ENCODE data around the gene MED27. TPM values are rescaled to one million over a fixed set of nuclear protein-coding genes. Genes with fewer than 3 reads are reported as not detected.

MED27 gene
- total RNA-seq, 1 experiment from 2014 or later, result 24.4 TPM

DNA sequence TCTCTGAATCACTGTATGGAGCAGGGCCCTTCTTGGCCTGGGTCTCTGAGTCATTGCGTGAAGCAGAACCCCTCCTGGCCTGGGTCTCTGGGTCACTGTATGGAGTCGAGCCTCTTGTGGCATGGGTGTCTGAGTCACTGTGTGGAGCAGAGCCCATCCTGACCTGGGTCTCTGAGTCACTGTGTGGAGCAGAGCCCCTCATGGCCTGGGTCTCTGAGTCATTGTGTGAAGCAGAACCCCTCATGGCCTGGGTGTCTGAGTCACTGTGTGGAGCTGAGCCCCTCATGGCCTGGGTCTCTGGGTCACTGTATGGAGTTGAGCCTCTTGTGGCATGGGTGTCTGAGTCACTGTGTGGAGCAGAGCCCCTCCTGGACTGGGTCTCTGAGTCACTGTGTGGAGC lies 245.8 kb downstream of the MED27 start:
- Histone ChIP-seq H3K4me3 (ENCODE audit: low read depth in 2 of 2, low read length in 2 of 2) (no peak overlapping the region), H3K4me1 (ENCODE audit: control insufficient read depth, insufficient read depth, low read length) (no peaks in the 10 kb centered on the region), H3K9me3 (ENCODE audit: control insufficient read depth, insufficient read depth, low read depth, low read length) (no peaks in the 10 kb centered on the region), H3K27me3 (ENCODE audit: control insufficient read depth, insufficient read depth, low read length) (no peaks in the 10 kb centered on the region), H3K27ac (ENCODE audit: low read length) (no peak overlapping the region), H3K36me3 (ENCODE audit: control insufficient read depth, insufficient read depth, low read length) (no peaks in the 10 kb centered on the region)
- in situ Hi-C loops (cut with HindIII; ENCODE audit: low pct_unique_long_range_greater_than_20kb, low sequenced_read_pairs), result no loop called here
- DNase-seq (ENCODE audit: low read depth, low spot score) (no peak), ATAC-seq (no peak)
- intact Hi-C loops (cut with micrococcal nuclease; ENCODE audit: unreplicated experiment), result no loop called here
- TF ChIP-seq, protein P1, sequence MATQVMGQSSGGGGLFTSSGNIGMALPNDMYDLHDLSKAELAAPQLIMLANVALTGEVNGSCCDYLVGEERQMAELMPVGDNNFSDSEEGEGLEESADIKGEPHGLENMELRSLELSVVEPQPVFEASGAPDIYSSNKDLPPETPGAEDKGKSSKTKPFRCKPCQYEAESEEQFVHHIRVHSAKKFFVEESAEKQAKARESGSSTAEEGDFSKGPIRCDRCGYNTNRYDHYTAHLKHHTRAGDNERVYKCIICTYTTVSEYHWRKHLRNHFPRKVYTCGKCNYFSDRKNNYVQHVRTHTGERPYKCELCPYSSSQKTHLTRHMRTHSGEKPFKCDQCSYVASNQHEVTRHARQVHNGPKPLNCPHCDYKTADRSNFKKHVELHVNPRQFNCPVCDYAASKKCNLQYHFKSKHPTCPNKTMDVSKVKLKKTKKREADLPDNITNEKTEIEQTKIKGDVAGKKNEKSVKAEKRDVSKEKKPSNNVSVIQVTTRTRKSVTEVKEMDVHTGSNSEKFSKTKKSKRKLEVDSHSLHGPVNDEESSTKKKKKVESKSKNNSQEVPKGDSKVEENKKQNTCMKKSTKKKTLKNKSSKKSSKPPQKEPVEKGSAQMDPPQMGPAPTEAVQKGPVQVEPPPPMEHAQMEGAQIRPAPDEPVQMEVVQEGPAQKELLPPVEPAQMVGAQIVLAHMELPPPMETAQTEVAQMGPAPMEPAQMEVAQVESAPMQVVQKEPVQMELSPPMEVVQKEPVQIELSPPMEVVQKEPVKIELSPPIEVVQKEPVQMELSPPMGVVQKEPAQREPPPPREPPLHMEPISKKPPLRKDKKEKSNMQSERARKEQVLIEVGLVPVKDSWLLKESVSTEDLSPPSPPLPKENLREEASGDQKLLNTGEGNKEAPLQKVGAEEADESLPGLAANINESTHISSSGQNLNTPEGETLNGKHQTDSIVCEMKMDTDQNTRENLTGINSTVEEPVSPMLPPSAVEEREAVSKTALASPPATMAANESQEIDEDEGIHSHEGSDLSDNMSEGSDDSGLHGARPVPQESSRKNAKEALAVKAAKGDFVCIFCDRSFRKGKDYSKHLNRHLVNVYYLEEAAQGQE (IDR thresholded peaks at IDR 0.05; ENCODE audit: insufficient read depth in 1 of 2, low read depth in 2 of 2, low read length in 1 of 2), result no peak
- TF ChIP-seq POLR2AphosphoS5 (IDR thresholded peaks at IDR 0.05; ENCODE audit: low read depth, low read length) (no peak), TCF7L2 (IDR thresholded peaks at IDR 0.05; ENCODE audit: low read depth, low read length) (no peak), SIN3A (IDR thresholded peaks at IDR 0.05; ENCODE audit: borderline replicate concordance, insufficient read depth, low read depth, low read length) (no peak)
- TF ChIP-seq, protein P2, sequence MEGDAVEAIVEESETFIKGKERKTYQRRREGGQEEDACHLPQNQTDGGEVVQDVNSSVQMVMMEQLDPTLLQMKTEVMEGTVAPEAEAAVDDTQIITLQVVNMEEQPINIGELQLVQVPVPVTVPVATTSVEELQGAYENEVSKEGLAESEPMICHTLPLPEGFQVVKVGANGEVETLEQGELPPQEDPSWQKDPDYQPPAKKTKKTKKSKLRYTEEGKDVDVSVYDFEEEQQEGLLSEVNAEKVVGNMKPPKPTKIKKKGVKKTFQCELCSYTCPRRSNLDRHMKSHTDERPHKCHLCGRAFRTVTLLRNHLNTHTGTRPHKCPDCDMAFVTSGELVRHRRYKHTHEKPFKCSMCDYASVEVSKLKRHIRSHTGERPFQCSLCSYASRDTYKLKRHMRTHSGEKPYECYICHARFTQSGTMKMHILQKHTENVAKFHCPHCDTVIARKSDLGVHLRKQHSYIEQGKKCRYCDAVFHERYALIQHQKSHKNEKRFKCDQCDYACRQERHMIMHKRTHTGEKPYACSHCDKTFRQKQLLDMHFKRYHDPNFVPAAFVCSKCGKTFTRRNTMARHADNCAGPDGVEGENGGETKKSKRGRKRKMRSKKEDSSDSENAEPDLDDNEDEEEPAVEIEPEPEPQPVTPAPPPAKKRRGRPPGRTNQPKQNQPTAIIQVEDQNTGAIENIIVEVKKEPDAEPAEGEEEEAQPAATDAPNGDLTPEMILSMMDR (IDR thresholded peaks at IDR 0.05), result no peak
- POLR2A ChIA-PET, result interaction anchor here (0.5 kb wide), 1 partner anchor 27 kb away, joined by 4 read pairs; no protein-coding TSS in a partner anchor
- CTCF ChIA-PET, result no interaction called here
- no TSS peak for BruUV-seq (replicated peaks)

DNA sequence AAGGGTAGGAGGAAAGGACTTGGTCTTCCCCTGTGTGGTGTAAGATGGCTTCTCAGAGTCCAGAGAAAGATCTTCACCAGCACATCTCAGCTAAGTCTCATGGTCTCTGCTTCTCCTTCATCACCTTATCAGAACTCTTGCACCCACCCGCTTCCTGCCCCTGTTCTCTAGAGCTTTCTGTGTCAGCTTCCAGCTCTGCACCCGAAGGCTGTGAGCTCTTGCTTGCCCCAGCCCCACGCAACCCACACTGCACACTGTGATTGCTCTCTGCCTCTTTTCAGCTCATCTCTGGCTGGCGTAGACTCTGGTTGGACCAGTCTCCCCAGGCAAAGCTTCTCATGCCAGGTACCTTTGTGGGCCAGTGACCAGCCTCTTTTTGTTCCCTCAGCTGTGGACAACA lies 246.6 kb downstream of the MED27 start:
- H3K27me3 ChIP-seq (ENCODE audit: control insufficient read depth, insufficient read depth, low read length), result no peaks in the 10 kb centered on the region
- ChIA-PET POLR2A (no interaction called here), CTCF (interaction anchor here (0.5 kb wide), 1 partner anchor 25 kb away, joined by 9 read pairs; no protein-coding TSS in a partner anchor)
- no peaks in the 10 kb centered on the region for H3K4me1 ChIP-seq (ENCODE audit: control insufficient read depth, insufficient read depth, low read length)
- DNase-seq (ENCODE audit: low read depth, low spot score) (no peak), ATAC-seq (no peak)
- in situ Hi-C loops (cut with HindIII; ENCODE audit: low pct_unique_long_range_greater_than_20kb, low sequenced_read_pairs) (no loop called here), intact Hi-C loops (cut with micrococcal nuclease; ENCODE audit: unreplicated experiment) (no loop called here)
- H3K27ac ChIP-seq (ENCODE audit: low read length), result no peak overlapping the region
- TF ChIP-seq SIN3A (IDR thresholded peaks at IDR 0.05; ENCODE audit: borderline replicate concordance, insufficient read depth, low read depth, low read length) (no peak), TCF7L2 (IDR thresholded peaks at IDR 0.05; ENCODE audit: low read depth, low read length) (no peak), POLR2AphosphoS5 (IDR thresholded peaks at IDR 0.05; ENCODE audit: low read depth, low read length) (no peak)
- TF ChIP-seq, protein P1 (IDR thresholded peaks at IDR 0.05; ENCODE audit: insufficient read depth in 1 of 2, low read depth in 2 of 2, low read length in 1 of 2), result no peak
- TF ChIP-seq, protein P2 (IDR thresholded peaks at IDR 0.05), result no peak
- H3K9me3 ChIP-seq (ENCODE audit: control insufficient read depth, insufficient read depth, low read depth, low read length), result no peaks in the 10 kb centered on the region
- BruUV-seq (replicated peaks), result no TSS peak
- no peak overlapping the region for H3K4me3 ChIP-seq (ENCODE audit: low read depth in 2 of 2, low read length in 2 of 2)
- no peaks in the 10 kb centered on the region for H3K36me3 ChIP-seq (ENCODE audit: control insufficient read depth, insufficient read depth, low read length)

All from Panc1 (cell line).